HepG2 (cell line): Measurements from ENCODE around the gene PROSER1. TPM values are rescaled to one million over a fixed set of nuclear protein-coding genes. Genes with fewer than 3 reads are reported as not detected.
A peak's percentile ranks its signal among the peaks of the same experiment; 100 is the strongest.

Source experiments
- DMAP1 ChIP-seq: IDR thresholded peaks from 2 replicates; pipeline ENCODE4 v1.6.1; 2016
- FOXK2 ChIP-seq: fragments of 450-650 bp; IDR thresholded peaks from 2 replicates; pipeline ENCODE4 v1.6.1; 2016
- KAT8 ChIP-seq: IDR thresholded peaks from 2 replicates; pipeline ENCODE4 v1.6.1; 2016; ENCODE audit warnings: missing genetic modification reagents, missing compliant biosample characterization
- PHB2 ChIP-seq: fragments of 450-650 bp; IDR thresholded peaks from 2 replicates; pipeline ENCODE4 v1.6.1; 2018; ENCODE audit not compliant: partially characterized antibody
- SOX5 ChIP-seq: IDR thresholded peaks from 2 replicates; pipeline ENCODE4 v1.6.1; 2016; ENCODE audit warnings: borderline replicate concordance
- TAF1 ChIP-seq: sonication (generic); formaldehyde crosslinking; IDR thresholded peaks from 2 replicates; pipeline ENCODE4 v1.4.0; 2020; ENCODE audit warnings: missing genetic modification reagents
- U2AF2 ChIP-seq: fragments of 200-400 bp; formaldehyde crosslinking; IDR thresholded peaks from 2 replicates; pipeline ENCODE4 v1.6.1; 2017; ENCODE audit warnings: low read depth, mild to moderate bottlenecking, low read length
- ZNF263 ChIP-seq: sonication (generic); formaldehyde crosslinking; IDR thresholded peaks from 2 replicates; pipeline ENCODE4 v1.4.0; 2020; ENCODE audit warnings: missing genetic modification reagents
- ZNF572 ChIP-seq: sonication (generic); formaldehyde crosslinking; IDR thresholded peaks from 2 replicates; pipeline ENCODE4 v1.5.1; 2020; ENCODE audit warnings: mild to moderate bottlenecking, missing genetic modification reagents
- polyA plus RNA-seq, 8 experiments: library from polyadenylated mRNA; depleted of rRNA in 3 of 8; stranded (reverse) in 7 of 8; unstranded in 1 of 8; fragments of >200 nt; fragmentation: Illumina TruSeq in 4 of 8; extraction: Trizol in 4 of 8; gene quantifications; 2 replicates each; pipeline versions ENCODE4 v1.2.1 to v1.2.3, GENCODE V29; 2011 to 2016; ENCODE audit warnings: low read depth in 4 of 8, missing spikeins in 1 of 8, mixed read lengths in 1 of 8; ENCODE audit not compliant: insufficient read depth in 1 of 8
- total RNA-seq, 5 experiments: library from RNA; depleted of rRNA; stranded (reverse); fragments of >200 nt; fragmentation: Illumina TruSeq; extraction: Trizol; gene quantifications; 2 replicates each; pipeline ENCODE4 v1.2.3, GENCODE V29; 2016; ENCODE audit warnings: low read depth in 1 of 5
- TF ChIP-seq, protein P1 (sequence below): sonication (generic); formaldehyde crosslinking; IDR thresholded peaks from 2 replicates; pipeline ENCODE4 v1.5.1; 2020; ENCODE audit warnings: mild to moderate bottlenecking, missing genetic modification reagents
- TF ChIP-seq, protein P2 (sequence below), 2 experiments: fragments of 450-650 bp in 1 of 2; sonication (generic) in 1 of 2; formaldehyde crosslinking; IDR thresholded peaks; 2 replicates each; pipeline versions ENCODE4 v1.5.0 to v1.8.0; 2020 to 2022; ENCODE audit warnings: mild to moderate bottlenecking in 1 of 2, missing genetic modification reagents in 1 of 2
- TF ChIP-seq, protein P3 (sequence below): sonication (generic); formaldehyde crosslinking; IDR thresholded peaks from 2 replicates; pipeline ENCODE4 v1.4.0; 2020; ENCODE audit warnings: missing genetic modification reagents
- TF ChIP-seq, protein P4 (sequence below): sonication (generic); formaldehyde crosslinking; IDR thresholded peaks from 2 replicates; pipeline ENCODE4 v1.5.1; 2020; ENCODE audit warnings: missing genetic modification reagents, mild to moderate bottlenecking, borderline replicate concordance
- TF ChIP-seq, protein P5 (sequence below): sonication (generic); formaldehyde crosslinking; IDR thresholded peaks from 2 replicates; pipeline ENCODE4 v1.5.0; 2020; ENCODE audit warnings: mild to moderate bottlenecking, missing genetic modification reagents
- TF ChIP-seq, protein P6 (sequence below): sonication (generic); formaldehyde crosslinking; IDR thresholded peaks from 2 replicates; pipeline ENCODE4 v1.4.0; 2020; ENCODE audit warnings: missing genetic modification reagents, borderline replicate concordance

PROSER1 gene
- total and polyA plus RNA-seq, 2 of the 13 experiments (the other 11 are each of a cell fraction or from before 2014, with no cell fraction given): 11.4 to 17.2 TPM

DNA sequence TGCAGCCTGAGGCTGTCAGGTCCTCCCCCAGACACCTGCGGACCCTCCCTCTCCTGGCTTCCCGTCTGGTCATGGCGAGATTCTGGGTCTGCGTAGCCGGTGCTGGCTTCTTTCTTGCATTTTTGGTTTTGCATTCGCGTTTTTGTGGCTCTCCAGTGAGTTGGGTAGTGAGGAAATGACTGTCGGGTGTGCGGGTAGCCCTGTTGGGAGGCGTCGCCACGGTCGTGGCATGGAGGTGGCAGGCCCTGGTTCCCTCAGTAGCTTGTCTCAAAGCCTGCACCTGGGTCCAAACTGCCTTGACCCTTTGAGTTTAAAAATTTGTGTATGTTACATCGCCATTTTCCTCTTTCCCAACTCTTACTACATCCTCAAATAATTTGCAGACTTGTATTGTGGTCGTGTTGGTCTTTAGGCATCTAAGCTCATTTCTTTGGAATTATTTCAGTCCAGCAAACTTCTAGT lies 711 bp upstream of the PROSER1 start (continued):
- TF ChIP-seq, protein P1, sequence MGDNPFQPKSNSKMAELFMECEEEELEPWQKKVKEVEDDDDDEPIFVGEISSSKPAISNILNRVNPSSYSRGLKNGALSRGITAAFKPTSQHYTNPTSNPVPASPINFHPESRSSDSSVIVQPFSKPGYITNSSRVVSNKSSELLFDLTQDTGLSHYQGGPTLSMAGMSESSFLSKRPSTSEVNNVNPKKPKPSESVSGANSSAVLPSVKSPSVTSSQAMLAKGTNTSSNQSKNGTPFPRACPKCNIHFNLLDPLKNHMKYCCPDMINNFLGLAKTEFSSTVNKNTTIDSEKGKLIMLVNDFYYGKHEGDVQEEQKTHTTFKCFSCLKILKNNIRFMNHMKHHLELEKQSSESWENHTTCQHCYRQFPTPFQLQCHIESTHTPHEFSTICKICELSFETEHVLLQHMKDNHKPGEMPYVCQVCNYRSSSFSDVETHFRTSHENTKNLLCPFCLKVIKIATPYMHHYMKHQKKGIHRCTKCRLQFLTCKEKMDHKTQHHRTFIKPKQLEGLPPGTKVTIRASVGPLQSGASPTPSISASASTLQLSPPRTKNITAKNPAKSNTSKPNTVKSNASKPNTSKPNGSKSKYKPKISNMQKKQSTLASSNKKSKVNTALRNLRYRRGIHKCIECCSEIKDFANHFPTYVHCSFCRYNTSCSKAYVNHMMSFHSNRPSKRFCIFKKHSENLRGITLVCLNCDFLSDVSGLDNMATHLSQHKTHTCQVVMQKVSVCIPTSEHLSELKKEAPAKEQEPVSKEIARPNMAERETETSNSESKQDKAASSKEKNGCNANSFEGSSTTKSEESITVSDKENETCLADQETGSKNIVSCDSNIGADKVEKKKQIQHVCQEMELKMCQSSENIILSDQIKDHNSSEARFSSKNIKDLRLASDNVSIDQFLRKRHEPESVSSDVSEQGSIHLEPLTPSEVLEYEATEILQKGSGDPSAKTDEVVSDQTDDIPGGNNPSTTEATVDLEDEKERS (CRISPR knock-in tag): no peak
- TF ChIP-seq U2AF2 (no peak), FOXK2 (no peak), ZNF572 (CRISPR knock-in tag) (no peak), KAT8 (no peak), TAF1 (peak; percentile 6; the same call in 1 of the 2 replicates), DMAP1 (peak; percentile 28; the same call in 1 of the 2 replicates), PHB2 (no peak), SOX5 (no peak), ZNF263 (CRISPR knock-in tag) (no peak)
- TF ChIP-seq, protein P2, sequence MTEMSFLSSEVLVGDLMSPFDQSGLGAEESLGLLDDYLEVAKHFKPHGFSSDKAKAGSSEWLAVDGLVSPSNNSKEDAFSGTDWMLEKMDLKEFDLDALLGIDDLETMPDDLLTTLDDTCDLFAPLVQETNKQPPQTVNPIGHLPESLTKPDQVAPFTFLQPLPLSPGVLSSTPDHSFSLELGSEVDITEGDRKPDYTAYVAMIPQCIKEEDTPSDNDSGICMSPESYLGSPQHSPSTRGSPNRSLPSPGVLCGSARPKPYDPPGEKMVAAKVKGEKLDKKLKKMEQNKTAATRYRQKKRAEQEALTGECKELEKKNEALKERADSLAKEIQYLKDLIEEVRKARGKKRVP (CRISPR knock-in tag; IDR thresholded peaks at IDR 0.05): no peak
- TF ChIP-seq, protein P3, sequence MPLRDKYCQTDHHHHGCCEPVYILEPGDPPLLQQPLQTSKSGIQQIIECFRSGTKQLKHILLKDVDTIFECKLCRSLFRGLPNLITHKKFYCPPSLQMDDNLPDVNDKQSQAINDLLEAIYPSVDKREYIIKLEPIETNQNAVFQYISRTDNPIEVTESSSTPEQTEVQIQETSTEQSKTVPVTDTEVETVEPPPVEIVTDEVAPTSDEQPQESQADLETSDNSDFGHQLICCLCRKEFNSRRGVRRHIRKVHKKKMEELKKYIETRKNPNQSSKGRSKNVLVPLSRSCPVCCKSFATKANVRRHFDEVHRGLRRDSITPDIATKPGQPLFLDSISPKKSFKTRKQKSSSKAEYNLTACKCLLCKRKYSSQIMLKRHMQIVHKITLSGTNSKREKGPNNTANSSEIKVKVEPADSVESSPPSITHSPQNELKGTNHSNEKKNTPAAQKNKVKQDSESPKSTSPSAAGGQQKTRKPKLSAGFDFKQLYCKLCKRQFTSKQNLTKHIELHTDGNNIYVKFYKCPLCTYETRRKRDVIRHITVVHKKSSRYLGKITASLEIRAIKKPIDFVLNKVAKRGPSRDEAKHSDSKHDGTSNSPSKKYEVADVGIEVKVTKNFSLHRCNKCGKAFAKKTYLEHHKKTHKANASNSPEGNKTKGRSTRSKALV (CRISPR knock-in tag): no peak
- TF ChIP-seq, protein P4, sequence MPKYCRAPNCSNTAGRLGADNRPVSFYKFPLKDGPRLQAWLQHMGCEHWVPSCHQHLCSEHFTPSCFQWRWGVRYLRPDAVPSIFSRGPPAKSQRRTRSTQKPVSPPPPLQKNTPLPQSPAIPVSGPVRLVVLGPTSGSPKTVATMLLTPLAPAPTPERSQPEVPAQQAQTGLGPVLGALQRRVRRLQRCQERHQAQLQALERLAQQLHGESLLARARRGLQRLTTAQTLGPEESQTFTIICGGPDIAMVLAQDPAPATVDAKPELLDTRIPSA (CRISPR knock-in tag): 0 out of 2 replicates have a peak, but pooled peaks have one; percentile 38
- TF ChIP-seq, protein P5, sequence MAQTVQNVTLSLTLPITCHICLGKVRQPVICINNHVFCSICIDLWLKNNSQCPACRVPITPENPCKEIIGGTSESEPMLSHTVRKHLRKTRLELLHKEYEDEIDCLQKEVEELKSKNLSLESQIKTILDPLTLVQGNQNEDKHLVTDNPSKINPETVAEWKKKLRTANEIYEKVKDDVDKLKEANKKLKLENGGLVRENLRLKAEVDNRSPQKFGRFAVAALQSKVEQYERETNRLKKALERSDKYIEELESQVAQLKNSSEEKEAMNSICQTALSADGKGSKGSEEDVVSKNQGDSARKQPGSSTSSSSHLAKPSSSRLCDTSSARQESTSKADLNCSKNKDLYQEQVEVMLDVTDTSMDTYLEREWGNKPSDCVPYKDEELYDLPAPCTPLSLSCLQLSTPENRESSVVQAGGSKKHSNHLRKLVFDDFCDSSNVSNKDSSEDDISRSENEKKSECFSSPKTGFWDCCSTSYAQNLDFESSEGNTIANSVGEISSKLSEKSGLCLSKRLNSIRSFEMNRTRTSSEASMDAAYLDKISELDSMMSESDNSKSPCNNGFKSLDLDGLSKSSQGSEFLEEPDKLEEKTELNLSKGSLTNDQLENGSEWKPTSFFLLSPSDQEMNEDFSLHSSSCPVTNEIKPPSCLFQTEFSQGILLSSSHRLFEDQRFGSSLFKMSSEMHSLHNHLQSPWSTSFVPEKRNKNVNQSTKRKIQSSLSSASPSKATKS (CRISPR knock-in tag): no peak
- TF ChIP-seq, protein P6, sequence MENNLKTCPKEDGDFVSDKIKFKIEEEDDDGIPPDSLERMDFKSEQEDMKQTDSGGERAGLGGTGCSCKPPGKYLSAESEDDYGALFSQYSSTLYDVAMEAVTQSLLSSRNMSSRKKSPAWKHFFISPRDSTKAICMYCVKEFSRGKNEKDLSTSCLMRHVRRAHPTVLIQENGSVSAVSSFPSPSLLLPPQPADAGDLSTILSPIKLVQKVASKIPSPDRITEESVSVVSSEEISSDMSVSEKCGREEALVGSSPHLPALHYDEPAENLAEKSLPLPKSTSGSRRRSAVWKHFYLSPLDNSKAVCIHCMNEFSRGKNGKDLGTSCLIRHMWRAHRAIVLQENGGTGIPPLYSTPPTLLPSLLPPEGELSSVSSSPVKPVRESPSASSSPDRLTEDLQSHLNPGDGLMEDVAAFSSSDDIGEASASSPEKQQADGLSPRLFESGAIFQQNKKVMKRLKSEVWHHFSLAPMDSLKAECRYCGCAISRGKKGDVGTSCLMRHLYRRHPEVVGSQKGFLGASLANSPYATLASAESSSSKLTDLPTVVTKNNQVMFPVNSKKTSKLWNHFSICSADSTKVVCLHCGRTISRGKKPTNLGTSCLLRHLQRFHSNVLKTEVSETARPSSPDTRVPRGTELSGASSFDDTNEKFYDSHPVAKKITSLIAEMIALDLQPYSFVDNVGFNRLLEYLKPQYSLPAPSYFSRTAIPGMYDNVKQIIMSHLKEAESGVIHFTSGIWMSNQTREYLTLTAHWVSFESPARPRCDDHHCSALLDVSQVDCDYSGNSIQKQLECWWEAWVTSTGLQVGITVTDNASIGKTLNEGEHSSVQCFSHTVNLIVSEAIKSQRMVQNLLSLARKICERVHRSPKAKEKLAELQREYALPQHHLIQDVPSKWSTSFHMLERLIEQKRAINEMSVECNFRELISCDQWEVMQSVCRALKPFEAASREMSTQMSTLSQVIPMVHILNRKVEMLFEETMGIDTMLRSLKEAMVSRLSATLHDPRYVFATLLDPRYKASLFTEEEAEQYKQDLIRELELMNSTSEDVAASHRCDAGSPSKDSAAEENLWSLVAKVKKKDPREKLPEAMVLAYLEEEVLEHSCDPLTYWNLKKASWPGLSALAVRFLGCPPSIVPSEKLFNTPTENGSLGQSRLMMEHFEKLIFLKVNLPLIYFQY (CRISPR knock-in tag): 0 out of 2 replicates have a peak, but pooled peaks have one; percentile 1
